Epithelial cell of proximal tubule (primary cell): ENCODE data around the gene MARS1. TPM values are rescaled to one million over a fixed set of nuclear protein-coding genes. Genes with fewer than 3 reads are reported as not detected.
"Not testable (repeated sequence)": the region's sequence is repeated elsewhere in the genome, so short reads cannot be mapped to it uniquely, and the experiment has no call there.

Experiments used
- DNase-seq: peaks from one replicate; pipeline ENCODE4 v3.0.0-alpha.2; 2011; ENCODE audit warnings: low read depth
- H3K4me3 ChIP-seq: 2 replicates; pipeline ENCODE4 v1.5.1; 2011; ENCODE audit warnings: low read depth, mild to moderate bottlenecking, low read length
- CTCF ChIP-seq: conservative IDR thresholded peaks from 2 replicates; pipeline ENCODE4 v1.5.1; 2012; ENCODE audit warnings: low read depth, mild to moderate bottlenecking, low read length
- total RNA-seq: library from RNA; depleted of rRNA; stranded (reverse); fragments of >200 nt; gene quantifications from 2 replicates; pipeline ENCODE4 v1.2.3, GENCODE V29; 2015

Gene MARS1
- total RNA-seq, 1 donor from 2014 or later, result 107 TPM

DNA sequence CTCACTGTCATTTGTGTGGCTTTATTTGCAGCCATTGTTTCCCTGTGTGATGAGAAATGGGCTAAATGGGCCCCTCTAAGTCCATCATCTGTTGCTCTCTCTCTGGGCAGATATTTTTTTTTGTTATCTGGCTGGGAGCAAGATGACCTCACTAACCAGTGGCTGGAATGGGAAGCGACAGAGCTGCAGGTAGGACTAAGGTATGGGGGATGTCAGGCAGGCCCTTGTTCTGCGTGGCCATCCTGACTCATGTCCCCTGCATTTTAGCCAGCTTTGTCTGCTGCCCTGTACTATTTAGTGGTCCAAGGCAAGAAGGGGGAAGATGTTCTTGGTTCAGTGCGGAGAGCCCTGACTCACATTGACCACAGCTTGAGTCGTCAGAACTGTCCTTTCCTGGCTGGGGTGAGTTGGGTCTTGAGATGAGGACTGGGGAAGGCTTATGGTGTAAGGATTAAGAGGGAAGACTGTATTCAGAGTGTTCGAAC, 1.3 kb downstream of the MARS1 start:
- no peak for DNase-seq
- TF ChIP-seq CTCF, result no peak
- H3K4me3 ChIP-seq, result peak overlapping the region; percentile 72

DNA sequence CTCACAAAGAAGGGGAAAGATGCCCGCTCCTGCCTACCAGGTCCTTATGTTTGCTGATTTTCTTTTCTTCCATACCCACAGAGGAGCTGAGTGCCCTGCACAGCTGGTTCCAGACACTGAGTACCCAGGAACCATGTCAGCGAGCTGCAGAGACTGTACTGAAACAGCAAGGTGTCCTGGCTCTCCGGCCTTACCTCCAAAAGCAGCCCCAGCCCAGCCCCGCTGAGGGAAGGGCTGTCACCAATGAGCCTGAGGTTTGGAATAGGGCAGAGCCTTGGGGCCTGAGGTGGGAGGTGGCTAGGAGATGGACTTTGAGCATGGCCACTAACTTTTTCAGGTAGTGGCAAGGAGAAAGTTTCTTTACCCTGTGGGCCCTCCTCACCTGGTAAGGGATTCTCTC, 2.3 kb downstream of the MARS1 start:
- TF ChIP-seq CTCF, result no peak
- DNase-seq, result no peak
- H3K4me3 ChIP-seq, result no peak overlapping the region

DNA sequence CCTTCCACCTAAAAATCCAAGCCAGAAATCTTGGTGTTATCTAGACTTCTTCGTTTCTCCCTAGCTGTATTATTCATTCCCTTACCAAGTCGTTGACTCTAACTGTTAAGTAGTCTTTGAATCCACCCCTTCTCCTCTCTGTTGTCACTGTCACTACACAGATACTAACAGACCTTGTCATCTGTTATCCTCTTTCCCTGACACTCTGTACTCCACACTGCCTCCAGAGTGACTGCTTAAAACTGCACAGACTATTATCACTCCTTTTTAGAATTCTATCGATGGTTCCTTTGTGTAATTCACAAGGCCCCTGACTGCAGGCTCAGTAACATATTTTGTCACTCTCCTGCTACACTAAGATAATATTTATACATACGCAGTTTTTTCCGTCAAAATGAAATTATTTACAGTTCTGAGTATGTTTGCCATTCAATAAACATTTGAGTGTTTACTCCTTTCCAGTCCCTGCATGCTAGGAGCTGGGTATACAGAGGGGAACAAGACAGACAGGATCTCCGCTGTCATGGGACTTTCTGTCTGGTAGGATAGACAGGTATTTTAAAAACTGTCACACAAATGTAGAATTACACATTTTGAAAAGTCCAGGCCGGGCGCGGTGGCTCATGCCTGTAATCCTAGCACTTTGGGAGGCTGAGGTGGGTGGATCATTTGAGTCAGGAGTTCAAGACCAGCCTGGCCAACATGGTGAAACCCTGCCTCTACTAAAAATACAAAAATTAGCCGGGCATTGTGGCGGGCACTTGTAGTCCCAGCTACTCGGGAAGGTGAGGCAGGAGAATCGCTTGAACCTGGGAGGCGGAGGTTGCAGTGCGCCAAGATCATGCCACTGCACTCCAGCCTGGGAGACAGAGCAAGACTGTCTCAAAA, 3.8 kb downstream of the MARS1 start:
- TF ChIP-seq CTCF, result peak; percentile 36
- DNase-seq, result no peak

DNA sequence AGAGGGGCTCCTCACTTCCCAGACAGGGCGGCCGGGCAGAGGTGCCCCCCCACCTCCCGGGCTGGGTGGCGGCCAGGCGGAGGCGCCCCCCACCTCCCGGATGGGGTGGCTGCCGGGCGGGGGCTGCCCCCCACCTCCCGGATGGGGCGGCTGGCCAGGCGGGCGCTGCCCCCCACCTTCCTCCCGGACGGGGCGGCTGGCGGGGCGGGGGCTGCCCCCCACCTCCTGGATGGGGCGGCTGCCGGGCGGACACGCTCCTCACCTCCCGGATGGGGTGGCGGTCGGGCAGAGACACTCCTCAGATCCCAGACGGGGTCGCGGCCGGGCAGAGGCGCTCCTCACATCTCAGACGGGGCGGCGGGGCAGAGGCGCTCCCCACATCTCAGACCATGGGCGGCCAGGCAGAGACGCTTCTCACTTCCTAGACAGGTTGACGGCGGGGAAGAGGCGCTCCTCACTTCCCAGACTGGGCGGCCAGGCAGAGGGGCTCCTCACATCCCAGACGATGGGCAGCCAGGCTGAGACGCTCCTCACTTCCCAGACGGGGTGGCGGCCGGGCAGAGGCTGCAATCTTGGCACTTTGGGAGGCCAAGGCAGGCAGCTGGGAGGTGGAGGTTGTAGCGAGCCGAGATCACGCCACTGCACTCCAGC, 7.3 kb downstream of the MARS1 start:
- not testable (repeated sequence) for DNase-seq, H3K4me3 ChIP-seq

More for the DNA sequence above, 3.8 kb downstream of the MARS1 start:
- H3K4me3 ChIP-seq, result no peak overlapping the region

DNA sequence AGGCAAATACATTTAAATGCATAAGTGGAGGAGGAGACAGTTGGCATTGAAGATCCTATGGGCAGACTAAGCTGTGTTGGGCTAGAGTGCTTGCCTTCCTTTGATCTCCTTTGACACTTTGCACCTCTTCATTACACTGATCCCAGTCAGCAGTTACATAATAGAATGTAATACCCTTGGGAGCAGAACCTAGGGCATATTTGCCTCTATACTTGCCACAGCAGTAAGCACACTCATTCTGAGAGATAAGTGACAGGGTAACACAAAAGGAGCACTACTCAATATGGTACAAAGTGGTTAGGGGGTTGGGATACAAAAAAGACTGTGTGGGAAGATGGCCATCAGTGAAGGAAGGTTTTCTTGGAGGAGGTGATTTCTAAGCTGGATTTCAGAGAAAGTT, 9.0 kb downstream of the MARS1 start:
- no peak for TF ChIP-seq CTCF
- no peak for DNase-seq

DNA sequence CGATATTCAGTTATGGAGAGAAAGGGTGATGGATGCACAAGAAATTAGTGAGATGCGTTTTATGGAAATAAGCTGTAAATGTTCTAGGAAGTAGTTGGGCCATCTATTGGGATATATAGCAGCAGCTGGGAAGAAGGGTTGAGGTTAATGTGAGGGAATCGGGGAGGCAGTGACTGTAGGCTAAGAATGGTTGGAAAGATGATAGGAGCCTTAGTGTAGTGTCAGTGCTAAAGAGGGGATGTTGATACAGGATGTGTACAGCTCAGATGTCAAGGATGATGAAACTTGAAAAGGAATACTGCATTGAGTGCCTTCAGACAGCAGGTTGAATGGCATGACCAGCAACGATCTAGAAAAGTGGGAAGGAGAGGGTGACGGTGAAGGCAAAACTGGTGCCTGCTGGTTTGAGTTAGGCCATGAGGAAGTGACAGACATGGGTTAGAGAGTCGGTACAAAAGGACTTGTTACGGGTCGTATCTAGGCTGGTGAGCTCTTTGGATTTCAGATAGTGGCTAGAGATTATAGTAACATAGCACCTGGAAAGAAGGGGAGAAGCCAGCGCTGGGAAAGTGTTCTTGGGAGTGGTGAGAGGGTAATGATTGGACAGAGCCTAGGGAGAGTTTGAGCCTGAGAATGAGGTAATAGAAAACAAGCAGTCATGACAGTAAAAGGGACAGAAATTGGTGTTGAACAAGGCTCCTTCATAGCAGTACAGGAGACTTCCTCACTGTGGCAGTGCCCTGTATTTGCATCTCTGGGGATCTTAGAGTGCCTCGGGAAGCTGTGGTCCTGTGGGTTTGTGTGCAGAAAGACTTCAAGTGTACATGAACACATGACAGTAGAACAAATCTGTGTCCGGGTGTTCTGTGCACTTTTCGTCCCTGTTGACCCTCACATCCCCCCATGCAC, 9.6 kb downstream of the MARS1 start:
- no peak overlapping the region for H3K4me3 ChIP-seq
- TF ChIP-seq CTCF, result no peak
- DNase-seq, result no peak

More for the DNA sequence above, 9.0 kb downstream of the MARS1 start:
- H3K4me3 ChIP-seq, result no peak overlapping the region

GRCh38 chr12:57498132-57498502, 10.2 kb downstream of the MARS1 start:
- no peak for DNase-seq
- no peak overlapping the region for H3K4me3 ChIP-seq
- no peak for TF ChIP-seq CTCF
